22Rv1 (cell line): ENCODE data around the gene JAML.

Experiments used
- CTCF ChIP-seq: fragments of 450-650 bp; IDR thresholded peaks from 2 replicates; pipeline ENCODE4 v1.5.1; 2017; ENCODE audit warnings: mild to moderate bottlenecking
- ZFX ChIP-seq: fragments of 450-650 bp; IDR thresholded peaks from 2 replicates; pipeline ENCODE4 v1.6.1; 2017; ENCODE audit warnings: antibody characterized with exemption, borderline replicate concordance

DNA sequence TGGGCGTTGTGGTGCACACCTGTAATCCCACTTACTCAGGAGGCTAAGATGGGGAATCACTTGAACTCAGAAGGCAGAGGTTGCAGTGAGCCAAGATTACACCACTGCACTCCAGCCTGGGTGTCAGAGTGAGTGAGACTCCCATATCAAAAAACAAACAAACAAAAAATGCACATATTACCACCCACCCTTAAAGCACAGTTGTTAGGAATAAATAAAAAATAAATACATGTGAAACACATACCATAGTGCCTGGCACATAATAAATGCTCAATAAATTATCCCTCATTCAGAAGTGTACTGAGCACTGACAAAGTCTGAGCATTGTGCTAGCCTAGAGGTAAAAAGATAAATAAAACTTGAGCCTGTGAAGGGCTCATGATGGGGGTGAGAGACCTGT is 9.0 kb upstream of the JAML start:
- TF ChIP-seq ZFX (no peak), CTCF (no peak)
